ENCODE data around the gene PRSS22. TPM values are rescaled to one million over a fixed set of nuclear protein-coding genes. Genes with fewer than 3 reads are reported as not detected.
"Not testable (repeated sequence)": the region's sequence is repeated elsewhere in the genome, so short reads cannot be mapped to it uniquely, and the experiment has no call there.

Gene PRSS22, protein sequence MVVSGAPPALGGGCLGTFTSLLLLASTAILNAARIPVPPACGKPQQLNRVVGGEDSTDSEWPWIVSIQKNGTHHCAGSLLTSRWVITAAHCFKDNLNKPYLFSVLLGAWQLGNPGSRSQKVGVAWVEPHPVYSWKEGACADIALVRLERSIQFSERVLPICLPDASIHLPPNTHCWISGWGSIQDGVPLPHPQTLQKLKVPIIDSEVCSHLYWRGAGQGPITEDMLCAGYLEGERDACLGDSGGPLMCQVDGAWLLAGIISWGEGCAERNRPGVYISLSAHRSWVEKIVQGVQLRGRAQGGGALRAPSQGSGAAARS
- polyA plus RNA-seq (2011; rRNA removed) = 0.11 and 0.17 TPM in 2 replicates
- not detected in 2 replicates for polyA minus RNA-seq (2011; rRNA and poly(A)+ RNA removed)

GRCh38 chr16:2857451-2858244, at the start of gene PRSS22:
Gene PRSS22 (minus strand): TSS chr16:2858170. CDS start chr16:2858104, 66 bp downstream.
- POLR2A ChIA-PET = no interaction called here
- peaks cover 47% of the 10 kb centered on the region for H3K9me3 ChIP-seq (ENCODE audit: control insufficient read depth, insufficient read depth, low read length)
- H3K27me3 ChIP-seq (ENCODE audit: control insufficient read depth, insufficient read depth, low read length) = peaks cover 4% of the 10 kb centered on the region
- CTCF ChIA-PET = no interaction called here
- peak within 1 kb of the TSS; percentile 23; the same call in 1 of the 2 replicates for H3K4me3 ChIP-seq (ENCODE audit: low read depth, low read length)
- no peak within 1 kb of the TSS for H3K27ac ChIP-seq (ENCODE audit: low read depth, low read length)
- TF ChIP-seq CTCF (IDR thresholded peaks at IDR 0.05; ENCODE audit: low read depth, low read length) = no peak
- DNase-seq (ENCODE audit: low read depth, low spot score) = no peak

- CTCF ChIA-PET = interaction anchor here (0.7 to 1.1 kb wide), 4 partner anchors 15 to 68 kb away, joined by 3 to 4 read pairs (median 3); no protein-coding TSS in a partner anchor
- DNase-seq (ENCODE audit: low read depth, low spot score); H3K27me3 ChIP-seq (ENCODE audit: control insufficient read depth, insufficient read depth, low read length); H3K27ac ChIP-seq (ENCODE audit: low read depth, low read length); POLR2A ChIA-PET; H3K4me3 ChIP-seq (ENCODE audit: low read depth, low read length); H3K9me3 ChIP-seq (ENCODE audit: control insufficient read depth, insufficient read depth, low read length): not testable (repeated sequence)
- peak; percentile 40 for TF ChIP-seq CTCF (IDR thresholded peaks at IDR 0.05; ENCODE audit: low read depth, low read length)
Observed at GRCh38 chr16:2907084-2907753, 49.2 kb upstream of the PRSS22 start.

DNA sequence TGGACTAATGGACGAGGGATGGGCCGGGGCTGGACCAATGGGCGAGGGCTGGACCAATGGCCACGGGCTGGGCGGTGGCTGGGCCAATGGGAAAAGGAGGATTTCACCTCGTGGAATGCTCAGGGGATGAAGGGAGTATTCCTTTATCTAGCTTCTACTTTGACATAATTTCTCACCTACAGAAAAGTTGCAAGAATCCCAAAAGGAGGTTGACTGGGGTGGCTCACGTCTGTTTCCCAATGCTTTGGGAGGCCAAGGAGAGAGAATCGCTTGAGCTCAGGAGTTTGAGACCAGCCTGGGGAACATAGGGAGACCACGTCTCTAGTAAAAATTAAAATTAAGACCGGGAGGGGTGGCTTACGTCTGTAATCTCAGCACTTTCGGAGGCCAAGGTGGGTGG, 48.0 kb upstream of the PRSS22 start:
- H3K9me3 ChIP-seq (ENCODE audit: control insufficient read depth, insufficient read depth, low read length) = no peaks in the 10 kb centered on the region; the same call in 1 of the 2 replicates
- H3K4me3 ChIP-seq (ENCODE audit: low read depth, low read length) = no peak overlapping the region
- H3K27ac ChIP-seq (ENCODE audit: low read depth, low read length) = no peak overlapping the region
- no peak for TF ChIP-seq CTCF (IDR thresholded peaks at IDR 0.05; ENCODE audit: low read depth, low read length)
- H3K27me3 ChIP-seq (ENCODE audit: control insufficient read depth, insufficient read depth, low read length) = no peaks in the 10 kb centered on the region
- CTCF ChIA-PET = interaction anchor here (0.6 to 1.2 kb wide), 5 partner anchors 9 to 66 kb away, joined by 3 to 7 read pairs (median 4); no protein-coding TSS in a partner anchor
- no peak for DNase-seq (ENCODE audit: low read depth, low spot score)
- POLR2A ChIA-PET = interaction anchor here (0.5 to 1.7 kb wide), 14 partner anchors 12 to 303 kb away, joined by 3 to 11 read pairs (median 4); partner anchors contain the start of genes FLYWCH2, PKMYT1, PRSS41 and SRRM2

DNA sequence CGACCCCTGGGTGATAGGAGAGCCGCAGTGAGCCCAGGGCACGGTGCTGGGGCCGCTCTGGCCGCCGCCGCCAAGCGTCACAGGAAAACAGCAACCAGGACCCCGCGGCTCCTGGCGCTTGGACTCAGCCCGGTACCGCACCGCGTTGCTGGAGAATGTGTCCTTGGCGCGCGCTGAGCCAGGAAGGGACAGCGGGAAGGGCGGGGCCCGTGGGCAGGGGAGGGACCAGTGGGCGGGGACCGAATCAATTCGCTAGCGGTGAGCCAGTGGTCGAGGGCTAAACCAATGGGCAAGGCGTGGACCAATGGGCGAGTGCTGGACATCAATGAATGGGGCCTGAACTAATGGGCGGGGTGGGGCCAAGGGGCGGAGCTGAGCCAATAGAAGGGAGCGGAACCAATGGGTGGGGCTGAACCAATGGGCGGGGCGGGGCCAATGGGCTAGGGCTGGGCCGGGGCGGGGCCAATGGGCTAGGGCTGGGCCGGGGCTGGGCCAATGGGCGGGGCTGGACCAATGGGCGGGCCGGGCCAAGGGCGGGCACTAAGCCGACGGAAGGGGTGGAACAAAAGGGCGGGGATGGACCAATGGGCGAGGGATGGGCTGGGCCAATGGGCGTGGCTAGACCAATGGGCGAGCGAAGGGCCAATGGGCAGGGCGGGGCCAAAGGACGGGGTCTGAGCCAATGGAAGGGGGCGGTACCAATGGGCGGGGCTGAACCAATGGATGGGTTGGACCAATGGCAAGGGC, 47.4 kb upstream of the PRSS22 start:
- Histone ChIP-seq H3K9me3 (ENCODE audit: control insufficient read depth, insufficient read depth, low read length) (no peaks in the 10 kb centered on the region; the same call in 1 of the 2 replicates), H3K27ac (ENCODE audit: low read depth, low read length) (peak overlapping the region; percentile 31), H3K27me3 (ENCODE audit: control insufficient read depth, insufficient read depth, low read length) (no peaks in the 10 kb centered on the region), H3K4me3 (ENCODE audit: low read depth, low read length) (peak overlapping the region; percentile 75)
- ChIA-PET POLR2A (interaction anchor here (0.5 to 1.7 kb wide), 13 partner anchors 13 to 302 kb away, joined by 3 to 11 read pairs (median 4); partner anchors contain the start of genes FLYWCH2, PKMYT1, PRSS41 and SRRM2), CTCF (interaction anchor here (0.6 to 1.2 kb wide), 5 partner anchors 10 to 66 kb away, joined by 3 to 7 read pairs (median 4); no protein-coding TSS in a partner anchor)
- no peak for TF ChIP-seq CTCF (IDR thresholded peaks at IDR 0.05; ENCODE audit: low read depth, low read length)
- peak; percentile 99 for DNase-seq (ENCODE audit: low read depth, low spot score)
